ENCODE measurements around the gene LMCD1.

DNA sequence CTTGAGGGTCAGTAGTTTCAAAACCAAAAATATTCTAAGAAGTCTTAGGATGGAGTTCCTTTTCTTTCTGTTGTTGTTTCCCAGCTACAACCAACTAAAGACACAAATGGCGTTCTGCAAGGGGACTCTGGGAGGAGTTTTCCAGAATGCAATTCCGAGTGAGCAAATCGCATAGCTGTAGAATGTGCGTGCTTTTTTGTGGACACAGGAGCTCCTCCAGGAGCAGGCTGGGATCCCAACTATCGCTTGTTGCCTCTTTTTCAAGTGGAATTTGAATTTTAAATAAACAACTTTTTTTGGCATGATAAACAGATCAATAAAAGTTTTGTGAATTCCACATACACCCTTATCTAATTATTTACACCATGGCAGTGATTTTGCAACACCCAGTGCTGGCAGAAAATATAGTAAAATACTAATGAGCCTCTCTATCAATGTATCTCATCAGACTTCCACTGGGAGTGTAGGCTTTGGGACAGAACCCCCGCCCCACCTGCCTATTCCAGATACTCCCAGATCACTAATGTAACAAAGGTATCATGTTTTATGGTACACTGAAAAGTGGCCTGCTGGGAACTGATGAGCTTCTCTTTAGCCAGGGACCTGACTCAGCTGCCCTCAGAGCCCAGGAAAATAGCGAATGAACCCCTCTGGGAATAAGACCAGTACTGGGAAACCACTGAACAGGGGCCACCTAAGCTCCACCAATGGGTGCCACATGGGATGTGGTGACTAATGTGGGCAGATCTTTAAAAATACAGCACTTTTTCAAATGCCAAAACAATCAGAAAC is 66.4 kb downstream of the LMCD1 start:
- TF ChIP-seq, protein P1, sequence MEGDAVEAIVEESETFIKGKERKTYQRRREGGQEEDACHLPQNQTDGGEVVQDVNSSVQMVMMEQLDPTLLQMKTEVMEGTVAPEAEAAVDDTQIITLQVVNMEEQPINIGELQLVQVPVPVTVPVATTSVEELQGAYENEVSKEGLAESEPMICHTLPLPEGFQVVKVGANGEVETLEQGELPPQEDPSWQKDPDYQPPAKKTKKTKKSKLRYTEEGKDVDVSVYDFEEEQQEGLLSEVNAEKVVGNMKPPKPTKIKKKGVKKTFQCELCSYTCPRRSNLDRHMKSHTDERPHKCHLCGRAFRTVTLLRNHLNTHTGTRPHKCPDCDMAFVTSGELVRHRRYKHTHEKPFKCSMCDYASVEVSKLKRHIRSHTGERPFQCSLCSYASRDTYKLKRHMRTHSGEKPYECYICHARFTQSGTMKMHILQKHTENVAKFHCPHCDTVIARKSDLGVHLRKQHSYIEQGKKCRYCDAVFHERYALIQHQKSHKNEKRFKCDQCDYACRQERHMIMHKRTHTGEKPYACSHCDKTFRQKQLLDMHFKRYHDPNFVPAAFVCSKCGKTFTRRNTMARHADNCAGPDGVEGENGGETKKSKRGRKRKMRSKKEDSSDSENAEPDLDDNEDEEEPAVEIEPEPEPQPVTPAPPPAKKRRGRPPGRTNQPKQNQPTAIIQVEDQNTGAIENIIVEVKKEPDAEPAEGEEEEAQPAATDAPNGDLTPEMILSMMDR (IDR thresholded peaks at IDR 0.05): no peak
- no peak for TF ChIP-seq POLR2A (IDR thresholded peaks at IDR 0.05)

Data from body of pancreas (tissue), 4 donors.